Loucy (cell line): ENCODE results near the gene KRT8.

ENCODE experiments used
- EZH2phosphoT487 ChIP-seq: fragments of 200-600 bp; IDR thresholded peaks from 2 replicates; pipeline ENCODE4 v1.6.1; 2018; ENCODE audit warnings: antibody characterized with exemption, mild to moderate bottlenecking, moderate library complexity, borderline replicate concordance
- TF ChIP-seq, protein P1 (sequence below): fragments of 200-600 bp; sonication (generic); conservative IDR thresholded peaks from 2 replicates; pipeline ENCODE4 v1.5.1; 2014; ENCODE audit warnings: mild to moderate bottlenecking, antibody characterized with exemption, low read length

DNA sequence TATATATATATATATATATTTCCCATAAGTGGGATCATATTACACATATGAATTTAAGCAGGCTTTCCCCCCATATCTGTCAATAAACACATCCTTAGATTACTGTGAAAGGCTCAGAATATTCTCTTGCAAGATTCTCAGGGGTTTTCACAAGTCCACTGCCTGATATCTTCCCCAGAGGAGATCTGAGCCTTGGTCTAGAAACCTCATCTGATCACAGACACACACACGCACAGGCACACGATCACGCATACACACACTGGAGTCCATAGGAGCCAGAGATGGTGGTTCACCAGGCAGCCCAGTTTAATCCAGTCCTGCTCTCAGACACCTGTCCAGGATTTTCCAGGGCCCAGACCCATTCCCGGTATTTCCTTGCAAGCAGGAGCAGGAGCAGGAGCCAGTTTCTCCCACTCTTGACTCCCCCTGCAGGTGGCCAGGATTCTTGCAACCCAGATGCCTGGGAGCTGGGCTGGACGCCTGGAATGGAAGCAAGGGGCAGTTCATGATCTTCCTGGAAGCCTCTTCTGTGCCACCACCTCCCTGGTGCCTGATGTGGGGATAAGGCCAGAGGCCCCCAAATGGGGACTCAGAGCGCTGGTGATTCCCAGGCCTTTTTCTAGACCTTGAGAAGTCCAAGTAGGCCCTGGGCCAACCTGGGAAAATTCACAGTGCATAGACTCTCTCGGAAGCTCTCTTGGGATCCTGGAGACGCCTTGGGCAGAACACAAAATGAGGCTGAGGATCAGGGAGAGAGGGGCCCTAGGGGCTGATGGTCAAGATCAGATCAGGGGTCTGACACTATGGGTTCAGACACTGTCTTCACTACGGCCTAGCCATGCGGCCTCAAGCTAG, 39.6 kb downstream of the KRT8 start:
- TF ChIP-seq, protein P1, sequence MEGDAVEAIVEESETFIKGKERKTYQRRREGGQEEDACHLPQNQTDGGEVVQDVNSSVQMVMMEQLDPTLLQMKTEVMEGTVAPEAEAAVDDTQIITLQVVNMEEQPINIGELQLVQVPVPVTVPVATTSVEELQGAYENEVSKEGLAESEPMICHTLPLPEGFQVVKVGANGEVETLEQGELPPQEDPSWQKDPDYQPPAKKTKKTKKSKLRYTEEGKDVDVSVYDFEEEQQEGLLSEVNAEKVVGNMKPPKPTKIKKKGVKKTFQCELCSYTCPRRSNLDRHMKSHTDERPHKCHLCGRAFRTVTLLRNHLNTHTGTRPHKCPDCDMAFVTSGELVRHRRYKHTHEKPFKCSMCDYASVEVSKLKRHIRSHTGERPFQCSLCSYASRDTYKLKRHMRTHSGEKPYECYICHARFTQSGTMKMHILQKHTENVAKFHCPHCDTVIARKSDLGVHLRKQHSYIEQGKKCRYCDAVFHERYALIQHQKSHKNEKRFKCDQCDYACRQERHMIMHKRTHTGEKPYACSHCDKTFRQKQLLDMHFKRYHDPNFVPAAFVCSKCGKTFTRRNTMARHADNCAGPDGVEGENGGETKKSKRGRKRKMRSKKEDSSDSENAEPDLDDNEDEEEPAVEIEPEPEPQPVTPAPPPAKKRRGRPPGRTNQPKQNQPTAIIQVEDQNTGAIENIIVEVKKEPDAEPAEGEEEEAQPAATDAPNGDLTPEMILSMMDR = peak; percentile 94
- TF ChIP-seq EZH2phosphoT487 = no peak
